ENCODE data around the gene ST8SIA2.

DNA sequence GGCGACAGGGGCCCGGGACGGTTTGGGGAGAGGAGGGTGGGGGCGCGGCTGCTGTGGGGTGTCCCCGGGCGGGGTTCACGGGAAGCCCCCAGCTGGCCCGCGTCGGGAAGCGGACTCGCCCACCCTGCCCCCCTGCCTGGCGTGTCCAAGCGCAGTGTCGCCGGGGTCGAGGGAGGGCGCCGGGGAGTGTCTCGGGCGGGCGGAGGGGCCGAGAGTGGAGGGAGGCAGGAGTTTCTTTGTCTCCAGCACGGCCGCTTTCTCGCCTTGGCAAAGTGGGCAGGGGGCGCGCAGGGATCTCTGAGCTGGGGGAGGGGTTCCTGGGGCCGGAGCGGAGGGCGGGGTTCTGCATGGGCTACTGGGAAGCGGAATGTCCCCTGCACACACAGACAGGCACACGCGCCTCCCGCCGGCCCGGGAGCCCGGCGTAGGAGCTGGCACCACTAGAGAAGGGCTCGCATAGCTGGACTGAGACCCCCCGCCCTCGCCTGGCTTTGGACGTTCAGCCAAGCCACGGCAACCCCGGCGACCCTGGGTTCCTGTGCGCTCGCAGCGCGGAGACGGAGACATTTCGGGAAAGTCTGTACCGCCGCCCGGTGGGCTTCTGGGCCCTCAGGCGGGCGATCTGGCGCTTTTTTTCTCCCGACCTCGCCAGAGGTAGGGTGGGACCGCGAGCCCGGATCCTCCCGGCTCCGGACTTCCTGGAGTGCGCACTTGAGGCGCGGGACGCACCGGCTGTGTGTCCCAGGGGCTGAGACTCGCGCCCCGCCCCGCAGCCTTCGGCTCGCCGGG lies 822 bp downstream of the ST8SIA2 start:
- TF ChIP-seq, protein P1, sequence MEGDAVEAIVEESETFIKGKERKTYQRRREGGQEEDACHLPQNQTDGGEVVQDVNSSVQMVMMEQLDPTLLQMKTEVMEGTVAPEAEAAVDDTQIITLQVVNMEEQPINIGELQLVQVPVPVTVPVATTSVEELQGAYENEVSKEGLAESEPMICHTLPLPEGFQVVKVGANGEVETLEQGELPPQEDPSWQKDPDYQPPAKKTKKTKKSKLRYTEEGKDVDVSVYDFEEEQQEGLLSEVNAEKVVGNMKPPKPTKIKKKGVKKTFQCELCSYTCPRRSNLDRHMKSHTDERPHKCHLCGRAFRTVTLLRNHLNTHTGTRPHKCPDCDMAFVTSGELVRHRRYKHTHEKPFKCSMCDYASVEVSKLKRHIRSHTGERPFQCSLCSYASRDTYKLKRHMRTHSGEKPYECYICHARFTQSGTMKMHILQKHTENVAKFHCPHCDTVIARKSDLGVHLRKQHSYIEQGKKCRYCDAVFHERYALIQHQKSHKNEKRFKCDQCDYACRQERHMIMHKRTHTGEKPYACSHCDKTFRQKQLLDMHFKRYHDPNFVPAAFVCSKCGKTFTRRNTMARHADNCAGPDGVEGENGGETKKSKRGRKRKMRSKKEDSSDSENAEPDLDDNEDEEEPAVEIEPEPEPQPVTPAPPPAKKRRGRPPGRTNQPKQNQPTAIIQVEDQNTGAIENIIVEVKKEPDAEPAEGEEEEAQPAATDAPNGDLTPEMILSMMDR (tag by site-specific recombination; IDR thresholded peaks at IDR 0.05): peak; percentile 22; the same call in 1 of the 2 replicates
- no peak for TF ChIP-seq SALL2 (tag by site-specific recombination; IDR thresholded peaks at IDR 0.05; ENCODE audit: borderline replicate concordance)
- TF ChIP-seq ZNF274 (IDR thresholded peaks at IDR 0.05; ENCODE audit: low read length): no peak
- no peak for TF ChIP-seq ZNF274 (tag by site-specific recombination; IDR thresholded peaks at IDR 0.05; ENCODE audit: borderline replicate concordance)
- TF ChIP-seq TCF7L2 (IDR thresholded peaks at IDR 0.05; ENCODE audit: borderline replicate concordance, low read depth, low read length): no peak
- TF ChIP-seq, protein P2, sequence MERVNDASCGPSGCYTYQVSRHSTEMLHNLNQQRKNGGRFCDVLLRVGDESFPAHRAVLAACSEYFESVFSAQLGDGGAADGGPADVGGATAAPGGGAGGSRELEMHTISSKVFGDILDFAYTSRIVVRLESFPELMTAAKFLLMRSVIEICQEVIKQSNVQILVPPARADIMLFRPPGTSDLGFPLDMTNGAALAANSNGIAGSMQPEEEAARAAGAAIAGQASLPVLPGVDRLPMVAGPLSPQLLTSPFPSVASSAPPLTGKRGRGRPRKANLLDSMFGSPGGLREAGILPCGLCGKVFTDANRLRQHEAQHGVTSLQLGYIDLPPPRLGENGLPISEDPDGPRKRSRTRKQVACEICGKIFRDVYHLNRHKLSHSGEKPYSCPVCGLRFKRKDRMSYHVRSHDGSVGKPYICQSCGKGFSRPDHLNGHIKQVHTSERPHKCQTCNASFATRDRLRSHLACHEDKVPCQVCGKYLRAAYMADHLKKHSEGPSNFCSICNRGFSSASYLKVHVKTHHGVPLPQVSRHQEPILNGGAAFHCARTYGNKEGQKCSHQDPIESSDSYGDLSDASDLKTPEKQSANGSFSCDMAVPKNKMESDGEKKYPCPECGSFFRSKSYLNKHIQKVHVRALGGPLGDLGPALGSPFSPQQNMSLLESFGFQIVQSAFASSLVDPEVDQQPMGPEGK (tag by site-specific recombination; IDR thresholded peaks at IDR 0.05): no peak; the same call in none of the 2 replicates
